Activated CD4-positive, alpha-beta T cell treated with anti-CD3 and anti-CD28 coated beads for 36 hours (primary cell): ENCODE measurements around the gene WHAMM. TPM values are rescaled to one million over a fixed set of nuclear protein-coding genes. Genes with fewer than 3 reads are reported as not detected.
A peak's percentile ranks its signal among the peaks of the same experiment; 100 is the strongest.

Experiments used
- ATAC-seq: fragments of 200-7000 bp; cut with Tn5 transposase; one replicate; pipeline ENCODE4 v1.10.0; 2021; ENCODE audit warnings: mild to moderate bottlenecking, moderate library complexity
- CTCF ChIA-PET: fragments of 350-600 bp; sonication (Branson Sonifier 250); formaldehyde crosslinking; loops from one replicate; lab custom pipeline; 2021; ENCODE audit warnings: antibody characterized with exemption; lab: Charles Lee
- POLR2A ChIA-PET: fragments of 350-600 bp; sonication (Branson Sonifier 250); formaldehyde crosslinking; loops from one replicate; lab custom pipeline; 2021; ENCODE audit warnings: antibody characterized with exemption, inconsistent platforms; lab: Charles Lee
- DNase-seq: peaks from one replicate; pipeline ENCODE4 v3.0.0-alpha.2; 2020
- H3K27ac Mint-ChIP-seq: one replicate; pipeline ENCODE4 v1.8.0; 2021; ENCODE audit warnings: mixed read lengths
- H3K27me3 Mint-ChIP-seq: one replicate; pipeline ENCODE4 v1.8.0; 2021; ENCODE audit warnings: mixed read lengths
- H3K36me3 Mint-ChIP-seq: one replicate; pipeline ENCODE4 v1.8.0; 2021; ENCODE audit warnings: low read depth, mixed read lengths
- H3K4me1 Mint-ChIP-seq: one replicate; pipeline ENCODE4 v1.8.0; 2021; ENCODE audit warnings: mixed read lengths
- H3K4me3 Mint-ChIP-seq: one replicate; pipeline ENCODE4 v1.8.0; 2021; ENCODE audit warnings: mild to moderate bottlenecking, moderate library complexity, mixed read lengths
- H3K9me3 Mint-ChIP-seq: one replicate; pipeline ENCODE4 v1.8.0; 2021; ENCODE audit warnings: low read depth, mixed read lengths
- intact Hi-C, 2 experiments: fragments of 100-400 bp; cut with DNase I in 1 of 2; cut with micrococcal nuclease in 1 of 2; formaldehyde crosslinking; loops; one replicate each; pipeline versions ENCODE4 v1.14.2 to v1.15.1; 2022 to 2024; cut with DNase I, micrococcal nuclease
- total RNA-seq, 2 experiments: library from RNA; stranded (reverse); gene quantifications; one replicate each; pipeline ENCODE4 v1.2.3, GENCODE V29; 2021

The WHAMM gene
- total RNA-seq, 2 experiments from 2014 or later, result 3.4 to 4.0 TPM

GRCh38 chr15:82840166-82840565 is 30.7 kb downstream of the WHAMM start:
- Mint-ChIP-seq H3K27ac (no peak overlapping the region), H3K36me3 (peaks cover 32% of the 10 kb centered on the region), H3K27me3 (peaks cover 6% of the 10 kb centered on the region), H3K4me1 (peaks cover 9% of the 10 kb centered on the region), H3K4me3 (no peak overlapping the region), H3K9me3 (no peaks in the 10 kb centered on the region)
- DNase-seq (no peak), ATAC-seq (no peak)
- intact Hi-C loops, result no loop called here
- POLR2A ChIA-PET, result no interaction called here
- CTCF ChIA-PET, result no interaction called here

GRCh38 chr15:82843566-82843965 is 34.1 kb downstream of the WHAMM start:
- Mint-ChIP-seq H3K27ac (no peak overlapping the region), H3K9me3 (no peaks in the 10 kb centered on the region), H3K4me3 (no peak overlapping the region), H3K4me1 (peaks cover 9% of the 10 kb centered on the region), H3K27me3 (peaks cover 7% of the 10 kb centered on the region), H3K36me3 (peaks cover 1% of the 10 kb centered on the region)
- ChIA-PET POLR2A (no interaction called here), CTCF (no interaction called here)
- intact Hi-C loops, result no loop called here
- DNase-seq (no peak), ATAC-seq (no peak)

- no peak for DNase-seq
- ChIA-PET CTCF (interaction anchor here (0.8 kb wide), 1 partner anchor 37 kb away, joined by 3 read pairs; no protein-coding TSS in a partner anchor), POLR2A (no interaction called here)
- Mint-ChIP-seq H3K4me3 (no peak overlapping the region), H3K27ac (no peak overlapping the region), H3K9me3 (no peaks in the 10 kb centered on the region), H3K36me3 (peaks cover 1% of the 10 kb centered on the region), H3K4me1 (peaks cover 17% of the 10 kb centered on the region), H3K27me3 (peaks cover 7% of the 10 kb centered on the region)
- no peak for ATAC-seq
- intact Hi-C loops, result loop anchor here (5.0 kb wide), 3 partner anchors 107 to 317 kb away; partner anchors contain the start of genes RAMAC (in 2 of the 2) and HOMER2 (in 1 of the 2)
Measured at GRCh38 chr15:82845686-82846085, 36.3 kb downstream of the WHAMM start.

- no peak for DNase-seq
- Mint-ChIP-seq H3K4me3 (no peak overlapping the region), H3K27me3 (peaks cover 7% of the 10 kb centered on the region), H3K9me3 (no peaks in the 10 kb centered on the region), H3K27ac (no peak overlapping the region), H3K36me3 (peaks cover 1% of the 10 kb centered on the region), H3K4me1 (peaks cover 17% of the 10 kb centered on the region)
- POLR2A ChIA-PET, result interaction anchor here (0.6 kb wide), 1 partner anchor 360 kb away, joined by 3 read pairs; no protein-coding TSS in a partner anchor
- intact Hi-C loops, result loop anchor here (5.0 kb wide), 3 partner anchors 106 to 316 kb away; partner anchors contain the start of genes RAMAC (in 2 of the 2) and HOMER2 (in 1 of the 2)
- CTCF ChIA-PET, result interaction anchor here (1.2 kb wide), 1 partner anchor 36 kb away, joined by 3 read pairs; no protein-coding TSS in a partner anchor
- ATAC-seq, result no peak
Measured at GRCh38 chr15:82846621-82847020, 37.2 kb downstream of the WHAMM start.

GRCh38 chr15:82847703-82848102 is 38.3 kb downstream of the WHAMM start:
- ChIA-PET POLR2A (no interaction called here), CTCF (interaction anchor here (1.2 to 2.1 kb wide), 2 partner anchors 37 to 163 kb away, joined by 3 to 5 read pairs; partner anchors contain the start of gene C15orf40)
- Mint-ChIP-seq H3K27ac (no peak overlapping the region), H3K4me3 (no peak overlapping the region), H3K36me3 (peaks cover 1% of the 10 kb centered on the region), H3K9me3 (no peaks in the 10 kb centered on the region), H3K4me1 (peaks cover 17% of the 10 kb centered on the region), H3K27me3 (peaks cover 7% of the 10 kb centered on the region)
- no peak for DNase-seq
- intact Hi-C loops, result loop anchor here (5.0 kb wide), 3 partner anchors 105 to 315 kb away; partner anchors contain the start of genes RAMAC (in 2 of the 2) and HOMER2 (in 1 of the 2)
- no peak for ATAC-seq

- POLR2A ChIA-PET, result interaction anchor here (0.9 kb wide), 1 partner anchor 169 kb away, joined by 3 read pairs; no protein-coding TSS in a partner anchor
- Mint-ChIP-seq H3K27me3 (peaks cover 7% of the 10 kb centered on the region), H3K36me3 (no peaks in the 10 kb centered on the region), H3K27ac (no peak overlapping the region), H3K9me3 (no peaks in the 10 kb centered on the region), H3K4me1 (peaks cover 21% of the 10 kb centered on the region), H3K4me3 (no peak overlapping the region)
- intact Hi-C loops, result loop anchor here (5.0 kb wide), 3 partner anchors 104 to 314 kb away; partner anchors contain the start of genes RAMAC (in 2 of the 2) and HOMER2 (in 1 of the 2)
- no peak for DNase-seq
- no peak for ATAC-seq
- CTCF ChIA-PET, result interaction anchor here (0.6 to 2.2 kb wide), 11 partner anchors 10 to 179 kb away, joined by 3 to 6 read pairs (median 4); partner anchors contain the start of genes C15orf40 and RAMAC
Measured at GRCh38 chr15:82848241-82848993, 39.0 kb downstream of the WHAMM start.

- DNase-seq (peak; percentile 80), ATAC-seq (peak; percentile 75)
- Mint-ChIP-seq H3K27ac (no peak overlapping the region), H3K27me3 (peaks cover 2% of the 10 kb centered on the region), H3K36me3 (no peaks in the 10 kb centered on the region), H3K9me3 (no peaks in the 10 kb centered on the region), H3K4me1 (peaks cover 18% of the 10 kb centered on the region), H3K4me3 (no peak overlapping the region)
- CTCF ChIA-PET, result interaction anchor here (0.7 to 3.2 kb wide), 17 partner anchors 11 to 163 kb away, joined by 3 to 18 read pairs (median 4); partner anchors contain the start of genes C15orf40 and RAMAC
- intact Hi-C loops, result loop anchor here (1.0 to 5.0 kb wide), 4 partner anchors 102 to 312 kb away; partner anchors contain the start of genes RAMAC (in 2 of the 2) and HOMER2 (in 1 of the 2)
- POLR2A ChIA-PET, result no interaction called here
Measured at GRCh38 chr15:82849556-82850512, 40.4 kb downstream of the WHAMM start.

- Mint-ChIP-seq H3K4me3 (no peak overlapping the region), H3K36me3 (no peaks in the 10 kb centered on the region), H3K27me3 (no peaks in the 10 kb centered on the region), H3K27ac (no peak overlapping the region), H3K4me1 (peaks cover 15% of the 10 kb centered on the region), H3K9me3 (no peaks in the 10 kb centered on the region)
- ChIA-PET POLR2A (no interaction called here), CTCF (interaction anchor here (1.3 to 3.2 kb wide), 5 partner anchors 10 to 153 kb away, joined by 3 to 18 read pairs (median 9); partner anchors contain the start of gene RAMAC)
- ATAC-seq, result no peak
- no peak for DNase-seq
- intact Hi-C loops, result no loop called here
Measured at GRCh38 chr15:82850731-82851130, 41.3 kb downstream of the WHAMM start.

- Mint-ChIP-seq H3K9me3 (no peaks in the 10 kb centered on the region), H3K4me1 (peaks cover 18% of the 10 kb centered on the region), H3K4me3 (no peak overlapping the region), H3K27me3 (no peaks in the 10 kb centered on the region), H3K36me3 (no peaks in the 10 kb centered on the region), H3K27ac (no peak overlapping the region)
- ChIA-PET POLR2A (no interaction called here), CTCF (interaction anchor here (0.6 to 3.2 kb wide), 6 partner anchors 16 to 290 kb away, joined by 3 to 18 read pairs (median 4); partner anchors contain the start of gene RAMAC)
- intact Hi-C loops, result no loop called here
- DNase-seq (no peak), ATAC-seq (no peak)
Measured at GRCh38 chr15:82851306-82851850, 42.0 kb downstream of the WHAMM start.

- H3K27me3 Mint-ChIP-seq, result no peaks in the 10 kb centered on the region
- peaks cover 18% of the 10 kb centered on the region for H3K4me1 Mint-ChIP-seq
- DNase-seq, result no peak
- no peak overlapping the region for H3K27ac Mint-ChIP-seq
- no peaks in the 10 kb centered on the region for H3K36me3 Mint-ChIP-seq
- H3K4me3 Mint-ChIP-seq, result no peak overlapping the region
- intact Hi-C loops, result no loop called here
- no peak for ATAC-seq
- H3K9me3 Mint-ChIP-seq, result no peaks in the 10 kb centered on the region
- POLR2A ChIA-PET, result no interaction called here
- CTCF ChIA-PET, result interaction anchor here (0.6 to 3.2 kb wide), 5 partner anchors 15 to 290 kb away, joined by 3 to 18 read pairs (median 4); partner anchors contain the start of gene RAMAC
Measured at GRCh38 chr15:82851981-82852511, 42.6 kb downstream of the WHAMM start.
